Gastroesophageal sphincter (tissue), 4 donors: Measurements from ENCODE around the gene AMACR. TPM values are rescaled to one million over a fixed set of nuclear protein-coding genes. Genes with fewer than 3 reads are reported as not detected.
"Not testable (repeated sequence)": the region's sequence is repeated elsewhere in the genome, so short reads cannot be mapped to it uniquely, and the experiment has no call there.

ENCODE experiments used
- ATAC-seq: fragments of 150-250 bp; one replicate; pipeline ENCODE4 v1.9.1; 2016; ENCODE audit warnings: mild to moderate bottlenecking, moderate library complexity
- H3K27ac ChIP-seq, 4 donors: fragments of 200-600 bp; sonication (generic) in 3 of 4; 1 replicate in 3 of 4; 2 replicates in 1 of 4; pipeline ENCODE4 v1.5.1; 2016 to 2019
- H3K27me3 ChIP-seq: fragments of 200-600 bp; sonication (generic); one replicate; pipeline ENCODE4 v1.5.1; 2019
- H3K36me3 ChIP-seq, 2 donors: fragments of 200-600 bp; sonication (generic); one replicate each; pipeline ENCODE4 v1.5.1; 2019; ENCODE audit warnings: control low read depth in 1 of 2
- H3K4me1 ChIP-seq, 3 donors: fragments of 200-600 bp; sonication (generic); 1 replicate in 2 of 3; 2 replicates in 1 of 3; pipeline ENCODE4 v1.5.1; 2016 to 2019; ENCODE audit warnings: control low read depth in 2 of 3
- H3K4me3 ChIP-seq, 2 donors: fragments of 200-600 bp; sonication (generic); one replicate each; pipeline ENCODE4 v1.5.1; 2019; ENCODE audit warnings: mild to moderate bottlenecking in 1 of 2, moderate library complexity in 1 of 2
- H3K9me3 ChIP-seq, 3 donors: fragments of 200-600 bp; sonication (generic); one replicate each; pipeline ENCODE4 v1.5.1; 2017 to 2019; ENCODE audit warnings: control low read depth in 2 of 3
- EP300 ChIP-seq: sonication (generic); formaldehyde crosslinking; IDR thresholded peaks from one replicate; pipeline ENCODE4 v1.6.1; 2017; ENCODE audit warnings: antibody characterized with exemption, mild to moderate bottlenecking
- POLR2A ChIP-seq, 2 donors: fragments of 450-650 bp; IDR thresholded peaks; one replicate each; pipeline ENCODE4 v1.6.1; 2017; ENCODE audit warnings: antibody characterized with exemption in 2 of 2, mild to moderate bottlenecking in 2 of 2, moderate library complexity in 1 of 2
- POLR2AphosphoS5 ChIP-seq: sonication (generic); formaldehyde crosslinking; IDR thresholded peaks from one replicate; pipeline ENCODE4 v1.6.1; 2017; ENCODE audit warnings: antibody characterized with exemption
- WGBS, 2 donors: methylation state at CpG; one replicate each; pipeline ENCODE4 v1.1.5; 2018; ENCODE audit warnings: low coverage in 1 of 2; 5-methylcytosine and 5-hydroxymethylcytosine counted together
- total RNA-seq, 4 donors: library from RNA; depleted of rRNA; stranded (reverse); fragments of >200 nt; gene quantifications; one replicate each; pipeline ENCODE4 v1.1.0, GENCODE V29; 2016
- TF ChIP-seq, protein P1 (sequence below), 4 experiments: fragments of 200-600 bp in 2 of 4; fragments of 450-650 bp in 2 of 4; sonication (generic) in 1 of 4; IDR thresholded peaks; one replicate each; pipeline ENCODE4 v1.5.1; 2017 to 2019; ENCODE audit warnings: antibody characterized with exemption in 4 of 4, mild to moderate bottlenecking in 2 of 4, moderate library complexity in 2 of 4

Gene AMACR
- total RNA-seq, 4 donors from 2014 or later: 11.4 to 24.1 (median 16.3) TPM

DNA sequence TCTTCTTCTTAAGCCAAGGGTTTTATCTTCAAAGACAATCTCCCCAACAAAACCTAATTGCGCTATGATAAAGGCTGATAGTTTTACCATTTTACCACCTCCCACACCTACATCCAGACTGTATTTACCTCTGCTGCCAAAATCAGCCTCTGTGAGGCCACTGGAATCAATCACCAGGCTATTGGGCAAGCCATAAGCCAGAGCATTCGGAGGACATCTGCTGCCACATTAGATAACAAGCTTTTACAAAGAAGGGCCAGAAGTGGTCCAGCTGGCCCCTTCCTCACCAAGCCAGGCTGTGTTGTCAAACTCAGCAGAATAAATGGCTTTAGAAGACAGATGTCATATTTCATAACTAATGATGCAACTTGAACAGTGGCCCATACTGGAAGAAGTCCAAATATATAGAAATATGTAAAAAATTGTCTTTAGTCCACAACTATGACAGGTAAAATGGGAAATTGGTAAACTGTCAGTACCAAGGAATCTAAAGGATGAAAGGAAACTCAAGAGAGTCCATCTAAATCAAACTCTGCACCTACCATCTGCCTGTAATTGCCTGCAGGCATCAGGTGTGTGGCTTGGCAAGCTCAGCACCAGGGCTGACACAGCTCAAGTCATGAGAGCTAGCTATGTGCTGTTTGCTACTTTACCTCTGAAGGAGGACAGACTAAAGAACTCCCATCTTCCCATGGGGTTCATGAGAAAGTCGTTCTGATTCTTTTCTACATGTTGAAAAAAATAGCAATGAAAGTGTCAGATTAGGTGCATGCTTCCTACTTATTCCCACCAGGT lies 39.4 kb downstream of the AMACR start:
- TF ChIP-seq EP300 (no peak), POLR2A (IDR thresholded peaks at IDR 0.05) (no peak), POLR2AphosphoS5 (no peak)
- TF ChIP-seq, protein P1, sequence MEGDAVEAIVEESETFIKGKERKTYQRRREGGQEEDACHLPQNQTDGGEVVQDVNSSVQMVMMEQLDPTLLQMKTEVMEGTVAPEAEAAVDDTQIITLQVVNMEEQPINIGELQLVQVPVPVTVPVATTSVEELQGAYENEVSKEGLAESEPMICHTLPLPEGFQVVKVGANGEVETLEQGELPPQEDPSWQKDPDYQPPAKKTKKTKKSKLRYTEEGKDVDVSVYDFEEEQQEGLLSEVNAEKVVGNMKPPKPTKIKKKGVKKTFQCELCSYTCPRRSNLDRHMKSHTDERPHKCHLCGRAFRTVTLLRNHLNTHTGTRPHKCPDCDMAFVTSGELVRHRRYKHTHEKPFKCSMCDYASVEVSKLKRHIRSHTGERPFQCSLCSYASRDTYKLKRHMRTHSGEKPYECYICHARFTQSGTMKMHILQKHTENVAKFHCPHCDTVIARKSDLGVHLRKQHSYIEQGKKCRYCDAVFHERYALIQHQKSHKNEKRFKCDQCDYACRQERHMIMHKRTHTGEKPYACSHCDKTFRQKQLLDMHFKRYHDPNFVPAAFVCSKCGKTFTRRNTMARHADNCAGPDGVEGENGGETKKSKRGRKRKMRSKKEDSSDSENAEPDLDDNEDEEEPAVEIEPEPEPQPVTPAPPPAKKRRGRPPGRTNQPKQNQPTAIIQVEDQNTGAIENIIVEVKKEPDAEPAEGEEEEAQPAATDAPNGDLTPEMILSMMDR (IDR thresholded peaks at IDR 0.05): no peak
- ATAC-seq: no peak
- Histone ChIP-seq H3K27ac (no peak overlapping the region), H3K27me3 (no peaks in the 10 kb centered on the region), H3K36me3 (no peaks in the 10 kb centered on the region), H3K4me1 (peaks cover 0 to 13% (median 0%) of the 10 kb centered on the region in 3 donors), H3K4me3 (no peak overlapping the region), H3K9me3 (no peaks in the 10 kb centered on the region)
- WGBS, 2 donors: 60 to 66% methylated on average over 1 to 3 of the region's 3 CpGs

DNA sequence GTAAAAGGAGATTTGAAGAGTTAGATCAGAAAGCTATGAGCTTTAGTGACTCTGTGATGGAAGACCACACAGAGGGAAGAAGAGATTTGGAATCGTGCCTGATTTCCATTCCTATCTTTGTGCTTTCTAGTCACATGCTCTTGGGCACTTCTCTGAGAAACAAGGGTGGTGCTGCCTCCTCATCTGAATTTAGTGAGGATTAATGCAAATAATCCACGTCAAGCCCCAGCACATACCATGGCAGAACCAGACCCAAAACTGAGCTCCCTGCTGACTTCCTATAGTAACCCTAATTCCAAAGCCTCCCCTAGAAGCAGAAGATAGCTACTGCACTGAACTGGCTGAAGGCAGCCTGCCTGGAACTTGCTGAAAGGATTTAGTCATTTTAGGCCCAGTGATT lies 41.0 kb downstream of the AMACR start:
- Histone ChIP-seq H3K36me3 (no peaks in the 10 kb centered on the region), H3K9me3 (no peaks in the 10 kb centered on the region), H3K27ac (no peak overlapping the region), H3K4me1 (peaks cover 0 to 13% (median 0%) of the 10 kb centered on the region in 3 donors), H3K4me3 (no peak overlapping the region), H3K27me3 (no peaks in the 10 kb centered on the region)
- 80 to 100% methylated on average over 1 to 2 of the region's 2 CpGs for WGBS, 2 donors
- no peak for ATAC-seq
- TF ChIP-seq EP300: no peak
- no peak for TF ChIP-seq POLR2AphosphoS5
- TF ChIP-seq, protein P1 (IDR thresholded peaks at IDR 0.05): no peak
- TF ChIP-seq POLR2A (IDR thresholded peaks at IDR 0.05): no peak

DNA sequence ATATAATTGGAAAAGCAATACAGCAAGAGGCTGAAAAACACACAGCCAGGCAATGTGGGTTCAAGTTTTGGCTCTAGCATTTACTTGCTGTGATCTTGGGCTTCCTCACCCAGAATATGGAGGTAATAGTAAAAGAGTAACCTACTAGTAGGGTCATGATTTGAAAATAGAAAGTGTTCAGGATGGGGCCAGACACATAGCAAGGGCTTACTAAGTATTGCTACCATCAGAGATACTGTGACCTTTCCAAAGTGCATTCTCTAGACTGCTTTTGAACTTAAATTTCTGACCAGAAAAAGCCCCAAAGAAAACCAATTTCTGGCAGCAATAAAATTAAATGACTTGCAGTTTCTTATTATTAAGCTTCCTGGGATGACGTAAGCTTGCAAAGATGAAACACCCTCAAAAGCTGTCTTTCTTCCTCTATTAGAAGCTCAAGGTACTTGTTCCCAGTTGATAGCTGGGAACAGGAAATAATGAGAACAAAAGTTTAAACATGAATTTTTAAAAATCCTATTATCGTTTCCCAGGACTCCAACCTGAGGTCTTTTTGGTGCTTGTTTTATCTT lies 43.6 kb downstream of the AMACR start:
- Histone ChIP-seq H3K4me1 (peaks cover 0 to 4% (median 0%) of the 10 kb centered on the region in 3 donors), H3K4me3 (no peak overlapping the region), H3K27ac (no peak overlapping the region), H3K9me3 (no peaks in the 10 kb centered on the region), H3K36me3 (no peaks in the 10 kb centered on the region), H3K27me3 (no peaks in the 10 kb centered on the region)
- no peak for ATAC-seq
- WGBS, 2 donors: 66 to 71% methylated on average over 2 of the region's 2 CpGs
- TF ChIP-seq POLR2AphosphoS5: no peak

DNA sequence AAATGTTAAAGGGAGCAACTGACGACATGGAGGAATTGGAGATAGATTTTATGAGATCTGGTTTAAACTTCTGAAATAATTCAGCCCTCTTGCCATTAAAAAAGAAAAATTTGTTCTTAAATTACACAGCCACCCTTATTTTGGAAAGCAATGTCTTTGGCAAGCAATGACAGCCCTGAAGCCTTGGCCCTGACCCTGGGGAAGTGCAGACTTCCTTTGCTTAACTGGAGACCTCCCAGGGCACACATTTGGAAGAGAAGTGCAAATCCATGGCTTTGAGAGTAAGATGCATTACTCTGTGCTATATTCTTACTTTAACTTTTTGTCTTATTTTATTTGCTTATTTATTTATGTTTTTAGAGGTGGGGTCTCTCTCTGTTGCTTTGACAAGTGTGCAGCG lies 49.7 kb downstream of the AMACR start:
- ATAC-seq: no peak
- no peak overlapping the region for H3K4me3 ChIP-seq
- peaks cover 0 to 14% (median 0%) of the 10 kb centered on the region in 3 donors for H3K9me3 ChIP-seq
- TF ChIP-seq POLR2A (IDR thresholded peaks at IDR 0.05): no peak
- TF ChIP-seq POLR2AphosphoS5: no peak
- TF ChIP-seq, protein P1 (IDR thresholded peaks at IDR 0.05): no peak
- no peak for TF ChIP-seq EP300
- H3K27me3 ChIP-seq: no peaks in the 10 kb centered on the region
- H3K4me1 ChIP-seq: no peaks in the 10 kb centered on the region
- H3K36me3 ChIP-seq: no peaks in the 10 kb centered on the region
- no peak overlapping the region for H3K27ac ChIP-seq
- 57 to 61% methylated on average over 2 of the region's 2 CpGs for WGBS, 2 donors

DNA sequence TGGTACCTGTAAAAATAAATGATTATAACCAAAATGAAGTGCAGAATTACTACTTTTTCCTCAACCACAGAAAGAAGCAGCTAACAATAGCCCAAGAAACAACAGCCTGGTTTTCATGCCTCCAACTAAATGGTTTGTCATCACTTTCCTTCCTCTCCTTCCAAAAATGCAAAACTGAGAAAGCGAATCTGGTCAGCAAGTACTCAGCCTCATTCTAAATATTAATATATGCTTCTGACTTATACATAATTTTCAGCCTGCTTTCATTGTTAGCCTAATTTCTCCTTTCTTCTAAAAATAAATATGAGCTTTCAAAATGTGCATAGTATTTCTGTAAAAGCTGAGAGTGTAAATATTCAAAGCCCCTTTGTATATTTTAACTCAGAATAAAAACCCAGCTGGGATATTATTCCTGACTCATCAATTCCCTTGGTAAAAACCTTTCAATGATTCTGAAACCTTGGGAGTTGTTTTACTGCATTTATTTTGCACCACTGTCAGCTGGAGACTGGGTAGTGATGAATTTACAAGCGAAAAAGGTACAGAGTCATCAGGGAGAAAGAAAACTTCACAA lies 50.2 kb downstream of the AMACR start:
- Histone ChIP-seq H3K4me1 (no peaks in the 10 kb centered on the region), H3K9me3 (peaks cover 0 to 14% (median 0%) of the 10 kb centered on the region in 3 donors), H3K27ac (no peak overlapping the region), H3K27me3 (no peaks in the 10 kb centered on the region), H3K36me3 (no peaks in the 10 kb centered on the region), H3K4me3 (no peak overlapping the region)
- ATAC-seq: no peak
- 35 to 47% methylated on average over 2 of the region's 2 CpGs for WGBS, 2 donors
- TF ChIP-seq, protein P1 (IDR thresholded peaks at IDR 0.05): no peak

DNA sequence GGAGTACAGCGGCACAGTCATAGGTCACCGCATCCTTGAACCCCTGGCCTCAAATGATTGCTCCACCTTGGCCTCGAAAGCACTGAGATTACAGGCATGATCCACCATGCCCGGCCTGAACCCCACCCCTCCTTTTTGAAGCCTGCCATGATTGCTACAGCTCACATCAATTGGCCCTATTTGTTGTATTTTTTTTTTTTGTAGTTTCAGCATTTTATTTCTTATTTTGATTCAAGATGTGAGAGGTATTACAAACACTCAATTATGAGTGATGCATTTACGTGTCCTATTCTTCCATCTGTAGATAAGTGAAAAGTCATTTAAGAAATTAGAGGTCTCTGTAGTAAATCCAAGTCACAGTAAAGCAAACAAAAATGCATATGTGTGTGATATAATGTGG lies 55.7 kb downstream of the AMACR start:
- H3K36me3 ChIP-seq, ATAC-seq, H3K4me1 ChIP-seq, H3K27ac ChIP-seq, H3K27me3 ChIP-seq, H3K4me3 ChIP-seq: not testable (repeated sequence)
- H3K9me3 ChIP-seq: peaks cover 0 to 14% (median 0%) of the 10 kb centered on the region in 3 donors
- WGBS, 2 donors: 77% methylated on average over 5 of the region's 5 CpGs; no CpG with 5 or more reads in 1 of the 2 donors
